Upper lobe of left lung (tissue), 6 donors: ENCODE data around the gene SPSB4. TPM values are rescaled to one million over a fixed set of nuclear protein-coding genes. Genes with fewer than 3 reads are reported as not detected.
A peak's percentile ranks its signal among the peaks of the same experiment; 100 is the strongest.

Source experiments
- ATAC-seq, 2 donors: fragments of 200-7000 bp; cut with Tn5 transposase; one replicate each; pipeline ENCODE4 v1.9.1; 2022; ENCODE audit warnings: mild to moderate bottlenecking in 2 of 2, moderate library complexity in 2 of 2; ENCODE audit not compliant: low FRiP score in 2 of 2
- DNase-seq, 2 donors: peaks; one replicate each; pipeline ENCODE4 v3.0.0-alpha.2; 2019 to 2020
- H3K27ac ChIP-seq, 4 donors: fragments of 200-600 bp; sonication (generic); one replicate each; pipeline ENCODE4 v1.5.1; 2016 to 2019
- H3K27me3 ChIP-seq, 4 donors: fragments of 200-600 bp; sonication (generic); one replicate each; pipeline ENCODE4 v1.5.1; 2017 to 2019
- H3K36me3 ChIP-seq, 4 donors: fragments of 200-600 bp; sonication (generic); one replicate each; pipeline ENCODE4 v1.5.1; 2016 to 2019
- H3K4me1 ChIP-seq, 4 donors: fragments of 200-600 bp; sonication (generic); one replicate each; pipeline ENCODE4 v1.5.1; 2018 to 2019
- H3K4me3 ChIP-seq, 4 donors: fragments of 200-600 bp; sonication (generic); one replicate each; pipeline ENCODE4 v1.5.1; 2017 to 2019; ENCODE audit warnings: mild to moderate bottlenecking in 2 of 4, moderate library complexity in 1 of 4
- H3K9me3 ChIP-seq, 4 donors: fragments of 200-600 bp; sonication (generic); one replicate each; pipeline ENCODE4 v1.5.1; 2018 to 2019
- EP300 ChIP-seq, 4 donors: sonication (generic); formaldehyde crosslinking; IDR thresholded peaks; one replicate each; pipeline ENCODE4 v1.5.1; 2017; ENCODE audit warnings: antibody characterized with exemption in 4 of 4, control low read depth in 2 of 4
- POLR2A ChIP-seq, 4 donors: fragments of 450-650 bp; IDR thresholded peaks; one replicate each; pipeline ENCODE4 v1.5.1; 2016 to 2017; ENCODE audit warnings: antibody characterized with exemption in 4 of 4, mild to moderate bottlenecking in 2 of 4
- POLR2AphosphoS5 ChIP-seq, 2 donors: sonication (generic); formaldehyde crosslinking; IDR thresholded peaks; one replicate each; pipeline ENCODE4 v1.5.1; 2017; ENCODE audit warnings: antibody characterized with exemption in 2 of 2
- WGBS, 2 donors: methylation state at CpG; one replicate each; pipeline ENCODE4 v1.1.5; 2017 to 2018; 5-methylcytosine and 5-hydroxymethylcytosine counted together
- total RNA-seq, 6 donors: library from RNA; depleted of rRNA in 4 of 6; stranded (reverse); fragments of >200 nt in 4 of 6; gene quantifications; one replicate each; pipeline versions ENCODE4 v1.1.0 to v1.2.1, GENCODE V29; 2016 to 2021
- TF ChIP-seq, protein P1 (sequence below), 6 experiments: fragments of 450-650 bp in 4 of 6; fragments of 200-600 bp in 2 of 6; sonication (generic) in 2 of 6; IDR thresholded peaks; one replicate each; pipeline ENCODE4 v1.5.1; 2016 to 2019; ENCODE audit warnings: antibody characterized with exemption in 6 of 6
- donor health status: DM: no; HTN: no; CAD: no; lungs with moderate emphysema.
- donor health status: DM: no; HTN: yes; CAD: no; lungs with severe emphysema.

Gene SPSB4
- total RNA-seq, 6 donors from 2014 or later = 0.29 to 4.2 (median 1.1) TPM; not detected in 1

DNA sequence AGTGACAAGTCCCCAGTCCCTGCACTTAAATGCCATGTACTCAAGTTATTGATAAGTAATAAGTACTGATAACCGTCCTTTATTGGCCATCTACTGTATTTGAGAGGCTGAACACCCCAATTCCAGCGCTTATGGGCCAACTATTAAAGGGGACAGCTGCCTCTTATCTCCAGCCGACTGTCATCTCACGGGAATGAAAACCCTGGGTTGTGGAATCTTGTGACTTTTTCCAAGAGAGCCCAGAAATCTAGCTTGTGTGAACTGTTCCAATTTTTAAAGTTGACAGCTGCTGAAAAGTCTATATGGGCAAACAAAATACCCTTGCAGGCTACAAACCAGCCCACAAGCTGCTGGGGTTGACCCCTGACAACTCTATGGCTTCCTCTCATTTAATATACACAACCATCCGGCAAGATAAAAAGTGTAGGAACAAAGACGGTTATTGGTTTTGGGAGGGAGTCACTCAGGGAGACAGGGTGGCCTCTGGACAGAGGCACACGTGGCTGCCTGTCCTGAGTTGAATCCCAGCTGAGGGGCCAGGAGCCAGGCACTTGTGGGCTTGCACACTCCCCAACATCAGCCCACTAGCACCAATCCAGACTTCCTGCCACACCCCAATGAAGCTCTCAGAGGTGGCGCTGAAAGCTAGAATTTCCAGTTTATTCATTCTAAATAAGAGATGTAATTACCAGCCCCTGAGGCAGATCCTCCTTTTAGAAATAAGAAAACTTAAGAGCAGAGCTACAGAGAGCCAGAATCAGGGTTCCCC lies 16.2 kb downstream of the SPSB4 start:
- no peaks in the 10 kb centered on the region for H3K9me3 ChIP-seq
- no peak overlapping the region for H3K27ac ChIP-seq
- peak in 1 of 2 donors; percentile 18 for DNase-seq
- no peaks in the 10 kb centered on the region for H3K27me3 ChIP-seq
- H3K4me3 ChIP-seq = no peak overlapping the region
- H3K36me3 ChIP-seq = no peaks in the 10 kb centered on the region
- WGBS, 2 donors = 62 to 64% methylated on average over 8 of the region's 8 CpGs
- TF ChIP-seq, protein P1, sequence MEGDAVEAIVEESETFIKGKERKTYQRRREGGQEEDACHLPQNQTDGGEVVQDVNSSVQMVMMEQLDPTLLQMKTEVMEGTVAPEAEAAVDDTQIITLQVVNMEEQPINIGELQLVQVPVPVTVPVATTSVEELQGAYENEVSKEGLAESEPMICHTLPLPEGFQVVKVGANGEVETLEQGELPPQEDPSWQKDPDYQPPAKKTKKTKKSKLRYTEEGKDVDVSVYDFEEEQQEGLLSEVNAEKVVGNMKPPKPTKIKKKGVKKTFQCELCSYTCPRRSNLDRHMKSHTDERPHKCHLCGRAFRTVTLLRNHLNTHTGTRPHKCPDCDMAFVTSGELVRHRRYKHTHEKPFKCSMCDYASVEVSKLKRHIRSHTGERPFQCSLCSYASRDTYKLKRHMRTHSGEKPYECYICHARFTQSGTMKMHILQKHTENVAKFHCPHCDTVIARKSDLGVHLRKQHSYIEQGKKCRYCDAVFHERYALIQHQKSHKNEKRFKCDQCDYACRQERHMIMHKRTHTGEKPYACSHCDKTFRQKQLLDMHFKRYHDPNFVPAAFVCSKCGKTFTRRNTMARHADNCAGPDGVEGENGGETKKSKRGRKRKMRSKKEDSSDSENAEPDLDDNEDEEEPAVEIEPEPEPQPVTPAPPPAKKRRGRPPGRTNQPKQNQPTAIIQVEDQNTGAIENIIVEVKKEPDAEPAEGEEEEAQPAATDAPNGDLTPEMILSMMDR (IDR thresholded peaks at IDR 0.05) = no peak
- TF ChIP-seq POLR2AphosphoS5 (IDR thresholded peaks at IDR 0.05) (no peak), POLR2A (IDR thresholded peaks at IDR 0.05) (no peak), EP300 (IDR thresholded peaks at IDR 0.05) (no peak)
- no peaks in the 10 kb centered on the region for H3K4me1 ChIP-seq
- ATAC-seq = no peak

GRCh38 chr3:141070229-141070628 lies 19.1 kb downstream of the SPSB4 start:
- TF ChIP-seq POLR2A (IDR thresholded peaks at IDR 0.05) (no peak), POLR2AphosphoS5 (IDR thresholded peaks at IDR 0.05) (no peak), EP300 (IDR thresholded peaks at IDR 0.05) (no peak)
- TF ChIP-seq, protein P1 (IDR thresholded peaks at IDR 0.05) = no peak
- no peaks in the 10 kb centered on the region for H3K9me3 ChIP-seq
- H3K27ac ChIP-seq = no peak overlapping the region
- no peaks in the 10 kb centered on the region for H3K27me3 ChIP-seq
- WGBS, 2 donors = 67 to 77% methylated on average over 1 of the region's 1 CpG
- DNase-seq (no peak), ATAC-seq (no peak)
- no peak overlapping the region for H3K4me3 ChIP-seq
- H3K36me3 ChIP-seq = no peaks in the 10 kb centered on the region
- H3K4me1 ChIP-seq = no peaks in the 10 kb centered on the region

GRCh38 chr3:141070727-141071357 lies 19.7 kb downstream of the SPSB4 start:
- Histone ChIP-seq H3K4me1 (peaks cover 0 to under 1% (median 0%) of the 10 kb centered on the region in 4 donors), H3K27me3 (no peaks in the 10 kb centered on the region), H3K27ac (no peak overlapping the region), H3K9me3 (no peaks in the 10 kb centered on the region), H3K36me3 (no peaks in the 10 kb centered on the region), H3K4me3 (no peak overlapping the region)
- no peak for ATAC-seq
- TF ChIP-seq, protein P1 (IDR thresholded peaks at IDR 0.05) = no peak
- TF ChIP-seq EP300 (IDR thresholded peaks at IDR 0.05) = no peak
- no peak for TF ChIP-seq POLR2AphosphoS5 (IDR thresholded peaks at IDR 0.05)
- WGBS, 2 donors = 75 to 87% methylated on average over 9 to 13 of the region's 13 CpGs
- DNase-seq = no peak

- no peaks in the 10 kb centered on the region for H3K9me3 ChIP-seq
- no peaks in the 10 kb centered on the region for H3K27me3 ChIP-seq
- WGBS, 2 donors = 78 to 81% methylated on average over 8 to 12 of the region's 12 CpGs
- no peak for DNase-seq
- H3K4me1 ChIP-seq = peaks cover 8 to 10% (median 9%) of the 10 kb centered on the region in 4 donors
- no peak for ATAC-seq
- H3K36me3 ChIP-seq = no peaks in the 10 kb centered on the region
- H3K27ac ChIP-seq = no peak overlapping the region
- H3K4me3 ChIP-seq = no peak overlapping the region
- TF ChIP-seq, protein P1 (IDR thresholded peaks at IDR 0.05) = no peak
- TF ChIP-seq EP300 (IDR thresholded peaks at IDR 0.05) (no peak), POLR2AphosphoS5 (IDR thresholded peaks at IDR 0.05) (no peak), POLR2A (IDR thresholded peaks at IDR 0.05) (no peak)
Measured at GRCh38 chr3:141071681-141072260, 20.6 kb downstream of the SPSB4 start.
